B cell (primary cell): ENCODE results near the gene ATP8A1. TPM values are rescaled to one million over a fixed set of nuclear protein-coding genes. Genes with fewer than 3 reads are reported as not detected.

Source experiments
- ATAC-seq: fragments of 200-7000 bp; cut with Tn5 transposase; one replicate; pipeline ENCODE4 v1.10.0; 2021; ENCODE audit warnings: low read depth, mild to moderate bottlenecking, moderate number of reproducible peaks, moderate library complexity
- CTCF ChIA-PET: fragments of 350-600 bp; sonication (Branson Sonifier 250); formaldehyde crosslinking; loops from one replicate; lab custom pipeline; 2021; ENCODE audit warnings: antibody characterized with exemption, inconsistent platforms; lab: Charles Lee
- POLR2A ChIA-PET: fragments of 350-600 bp; sonication (Branson Sonifier 250); formaldehyde crosslinking; loops from one replicate; lab custom pipeline; 2021; ENCODE audit warnings: antibody characterized with exemption; lab: Charles Lee
- DNase-seq: peaks from one replicate; pipeline ENCODE4 v3.0.0; 2013
- H2AFZ ChIP-seq: 2 replicates; pipeline ENCODE4 v1.6.1; 2012; ENCODE audit warnings: mild to moderate bottlenecking, low read depth, low read length; ENCODE audit not compliant: insufficient read depth, poor library complexity, severe bottlenecking
- H3K27ac ChIP-seq, 2 donors: 1 replicate in 1 of 2; 2 replicates in 1 of 2; pipeline ENCODE4 v1.5.1; 2012 to 2013; ENCODE audit warnings: low read length in 2 of 2, mild to moderate bottlenecking in 2 of 2, moderate library complexity in 1 of 2
- H3K27me3 ChIP-seq, 4 experiments: fragments of 200-600 bp in 1 of 4; sonication (generic) in 1 of 4; replicated peaks in 1 of 4; 1 replicate in 2 of 4; 2 replicates in 2 of 4; pipeline versions ENCODE4 v1.6.1 to v1.7.0; 2013 to 2016; ENCODE audit warnings: low read length in 3 of 4, mild to moderate bottlenecking in 2 of 4, mixed read lengths in 1 of 4, moderate library complexity in 1 of 4; ENCODE audit not compliant: insufficient read depth in 4 of 4, control insufficient read depth in 3 of 4; ENCODE audit errors: control extremely low read depth in 1 of 4
- H3K36me3 ChIP-seq, 2 experiments: replicated peaks in 1 of 2; 1 replicate in 1 of 2; 2 replicates in 1 of 2; pipeline versions ENCODE4 v1.6.1 to v1.7.1; 2013; ENCODE audit warnings: low read length in 1 of 2; ENCODE audit not compliant: insufficient read depth in 2 of 2, control insufficient read depth in 1 of 2; ENCODE audit errors: control extremely low read depth in 1 of 2, extremely low read depth in 1 of 2
- H3K4me1 ChIP-seq, 2 donors: fragments of 200-600 bp in 1 of 2; sonication (generic) in 1 of 2; 1 replicate in 1 of 2; 2 replicates in 1 of 2; pipeline versions ENCODE4 v1.5.1 to v1.6.1; 2013 to 2017; ENCODE audit warnings: low read length in 2 of 2; ENCODE audit not compliant: control insufficient read depth in 2 of 2, insufficient read depth in 2 of 2
- H3K4me2 ChIP-seq: replicated peaks from 2 replicates; pipeline ENCODE3; 2012; ENCODE audit warnings: mild to moderate bottlenecking, low read depth, low read length; ENCODE audit not compliant: poor library complexity, severe bottlenecking
- H3K4me3 ChIP-seq, 5 experiments: fragments of 200-600 bp in 1 of 5; sonication (generic) in 1 of 5; 1 replicate in 3 of 5; 2 replicates in 2 of 5; pipeline versions ENCODE4 v1.5.1 to v1.7.0; 2011 to 2016; ENCODE audit warnings: low read length in 4 of 5, mild to moderate bottlenecking in 4 of 5, low read depth in 2 of 5, control low read depth in 1 of 5, moderate library complexity in 1 of 5; ENCODE audit not compliant: insufficient read depth in 1 of 5; ENCODE audit errors: control extremely low read depth in 1 of 5, extremely low read depth in 1 of 5
- H3K79me2 ChIP-seq: fragments of 200-600 bp; sonication (generic); one replicate; pipeline ENCODE4 v1.6.0; 2016; ENCODE audit warnings: low read length; ENCODE audit not compliant: control insufficient read depth, insufficient read depth
- H3K9ac ChIP-seq: fragments of 200-600 bp; sonication (generic); 2 replicates; pipeline ENCODE4 v1.6.1; 2017; ENCODE audit warnings: mild to moderate bottlenecking, low read length, moderate library complexity
- H3K9me3 ChIP-seq, 3 donors: one replicate each; pipeline versions ENCODE4 v1.6.1 to v1.7.1; 2013; ENCODE audit warnings: low read length in 2 of 3; ENCODE audit not compliant: control insufficient read depth in 2 of 3, insufficient read depth in 1 of 3; ENCODE audit errors: control extremely low read depth in 1 of 3
- H4K20me1 ChIP-seq: 2 replicates; pipeline ENCODE4 v1.6.0; 2012; ENCODE audit warnings: mild to moderate bottlenecking, low read length; ENCODE audit not compliant: insufficient read depth, control insufficient read depth, poor library complexity, severe bottlenecking
- H3K27ac Mint-ChIP-seq: one replicate; pipeline ENCODE4 v1.8.0; 2021; ENCODE audit warnings: mixed read lengths
- H3K27me3 Mint-ChIP-seq: one replicate; pipeline ENCODE4 v1.8.0; 2021; ENCODE audit warnings: mixed read lengths
- H3K4me1 Mint-ChIP-seq: one replicate; pipeline ENCODE4 v1.8.0; 2021; ENCODE audit warnings: mixed read lengths
- H3K4me3 Mint-ChIP-seq: one replicate; pipeline ENCODE4 v1.8.0; 2021; ENCODE audit warnings: mixed read lengths
- H3K9me3 Mint-ChIP-seq: one replicate; pipeline ENCODE4 v1.8.0; 2022; ENCODE audit warnings: mixed read lengths; ENCODE audit not compliant: insufficient read depth
- CTCF ChIP-seq: fragments of 200-600 bp; IDR thresholded peaks from one replicate; pipeline ENCODE4 v1.8.0; 2022; ENCODE audit warnings: antibody characterized with exemption, mild to moderate bottlenecking
- EZH2 ChIP-seq: IDR thresholded peaks from 2 replicates; pipeline ENCODE4 v1.6.1; 2012; ENCODE audit warnings: borderline replicate concordance, low read depth, mild to moderate bottlenecking, moderate library complexity, low read length; ENCODE audit not compliant: insufficient read depth, poor library complexity, severe bottlenecking
- WGBS: methylation state at CpG from one replicate; pipeline ENCODE4 v1.1.5; 2013; ENCODE audit warnings: missing lambda C conversion rate; ENCODE audit not compliant: insufficient coverage; 5-methylcytosine and 5-hydroxymethylcytosine counted together
- intact Hi-C: fragments of 100-400 bp; cut with micrococcal nuclease; formaldehyde crosslinking; loops from one replicate; pipeline ENCODE4 v1.10.0; 2022
- polyA plus RNA-seq: library from polyadenylated mRNA; depleted of rRNA; stranded (reverse); fragments of >200 nt; gene quantifications from 2 replicates; pipeline ENCODE4 v1.2.3, GENCODE V29; 2012
- total RNA-seq, 2 donors: library from RNA; stranded (reverse); fragments of 120-200 nt in 1 of 2; gene quantifications; 1 replicate in 1 of 2; 2 replicates in 1 of 2; pipeline versions ENCODE4 v1.2.3 to v1.2.4, GENCODE V29; 2013 to 2022

Gene ATP8A1
- total and polyA plus RNA-seq, 2 donors (not counting 1 experiment from before 2014, with no cell fraction given) = 28.7 to 51.8 TPM

GRCh38 chr4:42480281-42480680 lies 176.6 kb downstream of the ATP8A1 start:
- H3K27ac Mint-ChIP-seq = no peak overlapping the region
- no peak overlapping the region for H3K27ac ChIP-seq
- no peaks in the 10 kb centered on the region for H3K4me1 Mint-ChIP-seq
- no peak overlapping the region for H3K9ac ChIP-seq
- no peaks in the 10 kb centered on the region for H3K27me3 Mint-ChIP-seq
- CTCF ChIA-PET = no interaction called here
- intact Hi-C loops = no loop called here
- POLR2A ChIA-PET = no interaction called here
- H3K36me3 ChIP-seq = peaks cover 11 to 18% of the 10 kb centered on the region in 2 experiments
- no peak overlapping the region for H3K4me3 Mint-ChIP-seq
- no CpG with 5 or more reads among the region's 1 CpG for WGBS
- H2AFZ ChIP-seq = no peak overlapping the region
- DNase-seq (no peak), ATAC-seq (no peak)
- H3K9me3 Mint-ChIP-seq = no peaks in the 10 kb centered on the region
- H3K4me2 ChIP-seq = no peak overlapping the region
- peaks cover 0 to 1% (median 0%) of the 10 kb centered on the region in 3 donors for H3K9me3 ChIP-seq
- no peaks in the 10 kb centered on the region for H3K79me2 ChIP-seq
- H3K27me3 ChIP-seq = no peaks in the 10 kb centered on the region
- H3K4me3 ChIP-seq = no peak overlapping the region
- no peak for TF ChIP-seq EZH2
- no peak for TF ChIP-seq CTCF
- H3K4me1 ChIP-seq = no peaks in the 10 kb centered on the region
- no peaks in the 10 kb centered on the region for H4K20me1 ChIP-seq

- Histone ChIP-seq H2AFZ (no peak overlapping the region), H3K27ac (no peak overlapping the region), H3K4me2 (no peak overlapping the region), H3K9ac (no peak overlapping the region), H3K36me3 (peaks cover 11 to 15% of the 10 kb centered on the region in 2 experiments), H3K27me3 (no peaks in the 10 kb centered on the region), H3K4me3 (no peak overlapping the region), H3K9me3 (peaks cover 0 to 1% (median 0%) of the 10 kb centered on the region in 3 donors), H3K79me2 (no peaks in the 10 kb centered on the region), H4K20me1 (no peaks in the 10 kb centered on the region), H3K4me1 (no peaks in the 10 kb centered on the region)
- H3K27me3 Mint-ChIP-seq = no peaks in the 10 kb centered on the region
- H3K4me3 Mint-ChIP-seq = no peak overlapping the region
- ATAC-seq = no peak
- TF ChIP-seq CTCF = no peak
- TF ChIP-seq EZH2 = no peak
- ChIA-PET CTCF (no interaction called here), POLR2A (no interaction called here)
- intact Hi-C loops = no loop called here
- H3K9me3 Mint-ChIP-seq = no peaks in the 10 kb centered on the region
- no peak overlapping the region for H3K27ac Mint-ChIP-seq
- no peak for DNase-seq
- H3K4me1 Mint-ChIP-seq = no peaks in the 10 kb centered on the region
Measured at GRCh38 chr4:42478946-42479345, 178.0 kb downstream of the ATP8A1 start.
